COLO829 (cell line): Measurements from ENCODE around the gene TDG.
"Not testable (repeated sequence)": the region's sequence is repeated elsewhere in the genome, so short reads cannot be mapped to it uniquely, and the experiment has no call there.

Source experiments
- DNase-seq: peaks from one replicate; pipeline ENCODE4 v3.0.0; 2012; ENCODE audit warnings: low spot score

Gene TDG

DNA sequence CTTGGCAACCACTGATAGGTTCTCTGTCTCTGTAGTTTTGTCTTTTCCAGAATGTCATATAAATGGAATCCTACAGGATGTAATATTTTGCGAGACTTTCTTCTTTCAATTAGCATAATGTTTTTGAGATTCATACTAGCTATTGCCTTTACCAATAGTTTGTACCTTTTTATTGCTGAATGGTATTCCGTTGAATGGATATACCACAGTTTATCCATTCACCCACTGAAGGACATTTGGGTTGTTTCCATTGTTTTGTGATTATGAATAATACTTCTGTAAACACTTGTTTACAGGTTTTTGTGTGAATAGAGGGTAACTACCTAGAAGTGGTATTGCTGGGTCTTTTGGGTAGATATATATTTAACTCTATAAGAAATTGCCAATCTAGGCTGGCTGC, 58.0 kb downstream of the TDG start:
- DNase-seq: no peak

DNA sequence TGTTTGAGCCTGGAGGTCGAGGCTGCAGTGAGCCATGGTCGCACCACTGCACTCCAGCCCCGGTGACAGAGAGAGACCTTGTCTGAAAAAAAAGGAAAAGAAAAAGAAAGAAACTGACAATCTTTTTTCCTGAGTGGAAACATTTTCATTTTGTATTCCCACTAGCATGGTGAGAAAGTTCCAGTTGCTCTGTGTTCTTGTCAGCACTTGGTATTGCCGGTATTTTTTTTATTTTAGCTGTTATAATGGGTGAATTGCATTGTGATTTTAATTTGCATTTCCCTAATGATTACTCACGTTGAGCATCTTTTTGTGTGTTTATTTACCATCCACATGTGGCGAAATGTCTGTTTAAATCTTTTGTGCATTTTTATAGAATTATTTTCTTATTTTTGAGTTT, 58.7 kb downstream of the TDG start:
- DNase-seq: no peak

DNA sequence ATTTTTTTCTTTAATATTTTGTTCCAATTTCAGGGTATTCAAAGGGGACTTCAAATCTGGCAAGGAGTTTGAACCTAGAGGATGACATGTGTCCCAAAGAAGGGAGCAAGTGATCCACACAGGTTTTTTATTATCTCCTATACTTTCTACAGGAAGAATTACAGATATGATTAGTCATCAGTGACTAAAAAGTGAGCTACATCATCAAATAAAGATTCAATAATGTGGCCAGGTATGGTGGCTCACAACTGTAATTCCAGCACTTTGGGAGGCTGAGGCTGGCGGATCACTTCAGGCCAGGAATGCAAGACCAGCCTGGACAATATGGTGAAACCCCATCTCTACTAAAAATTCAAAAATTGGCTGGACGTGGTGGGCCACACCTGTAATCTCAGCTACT, 60.1 kb downstream of the TDG start:
- no peak for DNase-seq

DNA sequence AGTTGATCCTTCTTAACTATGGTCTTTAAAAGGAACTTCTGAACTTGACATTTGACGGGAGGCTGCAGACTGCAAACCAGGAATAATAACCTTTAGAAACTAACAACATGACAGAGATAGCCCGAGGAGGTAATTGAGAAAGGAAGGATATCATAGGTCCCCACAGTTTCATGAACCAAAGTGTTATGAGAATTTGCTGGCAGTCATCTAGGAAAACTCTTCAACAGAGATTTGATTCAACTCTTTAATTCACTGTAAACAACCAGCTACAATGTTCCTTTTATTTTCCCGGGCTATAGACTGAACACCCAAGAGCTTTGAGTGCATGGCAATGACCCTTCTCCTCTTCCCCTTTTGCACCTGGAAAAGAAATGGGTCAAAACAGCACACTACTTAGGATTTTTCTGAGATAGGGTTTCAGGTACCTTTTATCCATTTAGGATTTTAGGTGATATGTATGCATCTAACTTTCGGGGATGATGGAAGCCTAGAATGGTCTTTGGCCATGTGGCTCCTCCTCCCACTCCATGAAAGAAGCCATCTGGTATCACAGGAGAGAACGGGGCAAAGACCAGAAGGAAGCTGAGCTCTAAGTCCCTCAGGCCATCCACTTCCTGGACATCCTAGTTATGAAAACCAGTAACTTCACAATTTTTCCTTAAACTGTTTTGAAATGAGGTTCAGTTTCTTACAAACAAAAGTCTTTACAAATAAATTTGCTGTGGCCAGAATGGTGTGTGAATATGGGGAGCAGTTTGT, 61.3 kb downstream of the TDG start:
- peak; percentile 70 for DNase-seq

DNA sequence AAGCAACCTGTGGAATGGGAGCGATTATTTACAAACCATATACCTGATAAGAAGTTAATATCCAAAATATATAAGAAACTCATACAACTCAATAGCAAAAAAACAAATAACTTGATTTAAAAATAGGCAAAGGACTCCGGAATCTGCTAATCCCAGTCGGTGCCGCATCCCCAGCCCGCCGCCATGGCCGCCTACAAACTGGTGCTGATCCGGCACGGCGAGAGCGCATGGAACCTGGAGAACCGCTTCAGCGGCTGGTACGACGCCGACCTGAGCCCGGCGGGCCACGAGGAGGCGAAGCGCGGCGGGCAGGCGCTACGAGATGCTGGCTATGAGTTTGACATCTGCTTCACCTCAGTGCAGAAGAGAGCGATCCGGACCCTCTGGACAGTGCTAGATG, 64.9 kb downstream of the TDG start:
- DNase-seq: not testable (repeated sequence)

DNA sequence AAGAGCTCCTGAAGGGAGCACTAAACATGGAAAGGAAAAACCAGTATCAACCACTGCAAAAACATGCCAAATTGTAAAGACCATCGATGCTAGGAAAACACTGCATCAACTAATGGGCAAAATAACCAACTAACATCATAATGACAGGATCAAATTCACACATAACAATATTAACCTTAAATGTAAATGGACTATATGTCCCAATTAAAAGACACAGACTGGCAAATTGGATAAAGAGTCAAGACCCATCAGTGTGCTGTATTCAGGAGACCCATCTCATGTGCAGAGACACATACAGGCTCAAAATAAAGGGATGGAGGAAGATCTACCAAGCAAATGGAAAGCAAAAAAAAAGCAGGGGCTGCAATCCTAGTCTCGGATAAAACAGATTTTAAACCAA, 70.5 kb downstream of the TDG start:
- DNase-seq: not testable (repeated sequence)
